Stimulated activated CD8-positive, alpha-beta memory T cell treated with anti-CD3 and anti-CD28 coated beads, Interleukin-15, amount 100 ng/mL, for 4 hours (primary cell): ENCODE data around the gene TMEM132A.

Experiments
- DNase-seq, 2 donors: peaks; one replicate each; pipeline ENCODE4 v3.0.0-alpha.2; 2020; ENCODE audit warnings: low read depth in 2 of 2

The TMEM132A gene

GRCh38 chr11:60924110-60924905 is at the start of gene TMEM132A:
TSS of gene TMEM132A (plus strand) at chr11:60924460. CDS start at chr11:60924634, 174 bp downstream.
- DNase-seq, result no peak

GRCh38 chr11:60875366-60876167 is 48.7 kb upstream of the TMEM132A start:
- DNase-seq, result no peak

GRCh38 chr11:60876168-60876485 is 48.1 kb upstream of the TMEM132A start:
- no peak for DNase-seq

GRCh38 chr11:60878245-60879101 is 45.8 kb upstream of the TMEM132A start:
- no peak for DNase-seq

GRCh38 chr11:60879104-60879503 is 45.2 kb upstream of the TMEM132A start:
- DNase-seq, result no peak

- DNase-seq, result no peak
Measured at GRCh38 chr11:60879971-60880588, 44.2 kb upstream of the TMEM132A start.

GRCh38 chr11:60880643-60881282 is 43.5 kb upstream of the TMEM132A start:
- DNase-seq, result no peak

- DNase-seq, result no peak
Measured at GRCh38 chr11:60887556-60887955, 36.7 kb upstream of the TMEM132A start.

GRCh38 chr11:60889869-60890311 is 34.4 kb upstream of the TMEM132A start:
- DNase-seq, result no peak

- DNase-seq, result no peak
Measured at GRCh38 chr11:60890696-60891095, 33.6 kb upstream of the TMEM132A start.

- DNase-seq, result no peak
Measured at GRCh38 chr11:60891103-60891741, 33.0 kb upstream of the TMEM132A start.

GRCh38 chr11:60895687-60896086 is 28.6 kb upstream of the TMEM132A start:
- no peak for DNase-seq

GRCh38 chr11:60897496-60897895 is 26.8 kb upstream of the TMEM132A start:
- DNase-seq, result no peak

GRCh38 chr11:60899046-60899936 is 25.0 kb upstream of the TMEM132A start:
- DNase-seq, result no peak

GRCh38 chr11:60899977-60900376 is 24.3 kb upstream of the TMEM132A start:
- DNase-seq, result no peak

GRCh38 chr11:60900673-60901404 is 23.4 kb upstream of the TMEM132A start:
- DNase-seq, result no peak

GRCh38 chr11:60902625-60903024 is 21.6 kb upstream of the TMEM132A start:
- no peak for DNase-seq

- DNase-seq, result no peak
Measured at GRCh38 chr11:60905047-60905446, 19.2 kb upstream of the TMEM132A start.

GRCh38 chr11:60905551-60906113 is 18.6 kb upstream of the TMEM132A start:
- no peak for DNase-seq
